BJ (cell line): ENCODE measurements around the gene SPTBN1. TPM values are rescaled to one million over a fixed set of nuclear protein-coding genes. Genes with fewer than 3 reads are reported as not detected.
A peak's percentile ranks its signal among the peaks of the same experiment; 100 is the strongest.

Source experiments
- CTCF ChIA-PET: fragments of 350-600 bp; formaldehyde crosslinking; extraction: SDS; loops from one replicate; lab custom pipeline; 2021; ENCODE audit warnings: antibody characterized with exemption, inconsistent platforms; lab: Yijun Ruan, JAX
- POLR2A ChIA-PET: fragments of 300-600 bp; sonication (Branson Sonifier 250); formaldehyde crosslinking; extraction: SDS; loops from one replicate; lab custom pipeline; 2021; ENCODE audit warnings: antibody characterized with exemption; lab: Charles Lee
- DNase-seq: peaks from one replicate; pipeline ENCODE4 v3.0.0-alpha.2; 2011; ENCODE audit warnings: low read depth
- H3K27me3 ChIP-seq: 2 replicates; pipeline ENCODE4 v1.6.0; 2011; ENCODE audit warnings: low read length; ENCODE audit not compliant: control insufficient read depth, insufficient read depth
- H3K36me3 ChIP-seq: 2 replicates; pipeline ENCODE4 v1.5.1; 2011; ENCODE audit warnings: low read length; ENCODE audit not compliant: control insufficient read depth, insufficient read depth
- H3K4me3 ChIP-seq: 2 replicates; pipeline ENCODE4 v1.5.1; 2011; ENCODE audit warnings: low read depth, mild to moderate bottlenecking, control low read depth, low read length
- CTCF ChIP-seq: IDR thresholded peaks from 2 replicates; pipeline ENCODE4 v1.5.1; 2011; ENCODE audit warnings: low read depth, mild to moderate bottlenecking, control low read depth, inconsistent platforms, low read length, moderate library complexity; ENCODE audit not compliant: insufficient read depth
- polyA plus RNA-seq: library from polyadenylated mRNA; depleted of rRNA; stranded (reverse); fragments of >200 nt; gene quantifications from 2 replicates; pipeline ENCODE4 v1.2.3, GENCODE V29; 2011

SPTBN1 gene
- polyA plus RNA-seq, 1 experiment, result 33.8 TPM

- no peak overlapping the region for H3K4me3 ChIP-seq
- no peak for TF ChIP-seq CTCF
- DNase-seq, result peak; percentile 30
- H3K27me3 ChIP-seq, result no peaks in the 10 kb centered on the region
- H3K36me3 ChIP-seq, result peaks cover 5% of the 10 kb centered on the region
- ChIA-PET POLR2A (no interaction called here), CTCF (no interaction called here)
Measured at GRCh38 chr2:54669677-54670484, 213.8 kb downstream of the SPTBN1 start.

- Histone ChIP-seq H3K36me3 (peaks cover 5% of the 10 kb centered on the region), H3K27me3 (no peaks in the 10 kb centered on the region), H3K4me3 (no peak overlapping the region)
- no peak for DNase-seq
- ChIA-PET POLR2A (no interaction called here), CTCF (interaction anchor here (1.1 kb wide), 1 partner anchor 34 kb away, joined by 3 read pairs; no protein-coding TSS in a partner anchor)
- no peak for TF ChIP-seq CTCF
Measured at GRCh38 chr2:54670485-54671009, 214.4 kb downstream of the SPTBN1 start.

- POLR2A ChIA-PET, result no interaction called here
- peaks cover 5% of the 10 kb centered on the region for H3K36me3 ChIP-seq
- H3K27me3 ChIP-seq, result no peaks in the 10 kb centered on the region
- H3K4me3 ChIP-seq, result no peak overlapping the region
- TF ChIP-seq CTCF, result no peak
- CTCF ChIA-PET, result interaction anchor here (0.7 to 1.1 kb wide), 2 partner anchors 34 to 495 kb away, joined by 3 to 4 read pairs; no protein-coding TSS in a partner anchor
- DNase-seq, result no peak
Measured at GRCh38 chr2:54671010-54671409, 214.9 kb downstream of the SPTBN1 start.

DNA sequence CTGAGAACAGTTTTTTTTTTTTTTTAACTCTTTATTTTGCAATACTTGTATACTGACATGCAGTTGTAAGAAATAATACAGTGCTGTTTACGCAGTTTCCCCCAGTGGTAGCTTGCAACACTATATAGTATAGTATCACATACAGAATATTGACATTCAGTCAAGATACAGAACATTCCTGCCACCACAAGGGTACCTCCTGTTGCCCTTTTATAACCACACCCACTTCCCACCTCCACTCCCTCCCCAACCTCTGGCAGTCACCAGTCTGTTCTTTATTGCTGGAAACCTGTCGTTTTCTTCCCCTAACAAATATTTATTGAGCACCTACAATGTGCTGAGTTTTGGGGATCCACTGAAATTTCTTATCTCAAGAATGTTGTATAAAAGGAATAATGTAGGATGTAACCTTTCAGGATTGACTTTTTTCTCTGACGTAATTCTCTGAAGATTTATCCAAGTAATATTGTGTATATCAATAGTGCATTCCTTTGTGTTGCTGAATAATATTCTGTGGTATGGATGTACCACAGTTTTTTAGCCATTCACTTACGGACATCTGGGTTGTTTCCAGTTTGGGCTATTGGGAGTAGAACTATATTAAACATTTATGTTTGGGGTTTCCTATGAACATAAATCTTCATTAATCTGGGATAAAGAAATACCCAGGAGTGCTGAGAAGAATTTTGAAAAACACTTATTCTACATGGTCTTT lies 215.9 kb downstream of the SPTBN1 start:
- no peak overlapping the region for H3K4me3 ChIP-seq
- no peaks in the 10 kb centered on the region for H3K27me3 ChIP-seq
- H3K36me3 ChIP-seq, result peaks cover 5% of the 10 kb centered on the region
- ChIA-PET POLR2A (no interaction called here), CTCF (interaction anchor here (0.7 to 1.3 kb wide), 3 partner anchors 11 to 496 kb away, joined by 3 to 5 read pairs (median 4); no protein-coding TSS in a partner anchor)
- no peak for TF ChIP-seq CTCF
- no peak for DNase-seq
